Neural cell (in vitro differentiated cells): ENCODE measurements around the gene CAPSL. TPM values are rescaled to one million over a fixed set of nuclear protein-coding genes. Genes with fewer than 3 reads are reported as not detected.
"Not testable (repeated sequence)": the region's sequence is repeated elsewhere in the genome, so short reads cannot be mapped to it uniquely, and the experiment has no call there.

Experiments used
- H2AFZ ChIP-seq: fragments of 200-600, 300-800 bp; sonication (generic), shearing (Covaris generic); 2 replicates; pipeline ENCODE4 v1.6.0; 2014; ENCODE audit warnings: low read depth, mild to moderate bottlenecking, antibody characterized with exemption, low read length, moderate library complexity
- H3F3A ChIP-seq: fragments of 200-600 bp; shearing (Covaris generic); 2 replicates; pipeline ENCODE4 v1.6.1; 2016; ENCODE audit warnings: mild to moderate bottlenecking, moderate library complexity, mixed read lengths, antibody characterized with exemption, low read length; ENCODE audit not compliant: insufficient read depth, poor library complexity, severe bottlenecking
- H3K27ac ChIP-seq: fragments of 200-600, 300-800 bp; sonication (generic), shearing (Covaris generic); 2 replicates; pipeline ENCODE4 v1.5.1; 2014; ENCODE audit warnings: mild to moderate bottlenecking, low read length, moderate library complexity
- H3K27me3 ChIP-seq: fragments of 300-800, 200-600 bp; sonication (generic), shearing (Covaris generic); 2 replicates; pipeline ENCODE4 v1.6.0; 2014; ENCODE audit warnings: mild to moderate bottlenecking, low read depth, low read length, moderate library complexity; ENCODE audit not compliant: insufficient read depth
- H3K36me3 ChIP-seq: fragments of 300-800, 200-600 bp; sonication (generic), shearing (Covaris generic); 2 replicates; pipeline ENCODE4 v1.5.1; 2014; ENCODE audit warnings: mild to moderate bottlenecking, antibody characterized with exemption, low read length, moderate library complexity; ENCODE audit not compliant: insufficient read depth
- H3K4me2 ChIP-seq: fragments of 300-800, 200-600 bp; sonication (generic), shearing (Covaris generic); 2 replicates; pipeline ENCODE4 v1.6.0; 2014; ENCODE audit warnings: mild to moderate bottlenecking, low read length
- H3K4me3 ChIP-seq: fragments of 300-800, 200-600 bp; sonication (generic), shearing (Covaris generic); 2 replicates; pipeline ENCODE4 v1.5.1; 2014; ENCODE audit warnings: mild to moderate bottlenecking, low read length, moderate library complexity
- H3K79me2 ChIP-seq: fragments of 200-600 bp; shearing (Covaris generic); replicated peaks from 2 replicates; pipeline ENCODE4 v1.6.0; 2014; ENCODE audit warnings: mild to moderate bottlenecking, low read length, moderate library complexity; ENCODE audit not compliant: insufficient read depth
- H3K9ac ChIP-seq: fragments of 300-800, 200-600 bp; sonication (generic), shearing (Covaris generic); 2 replicates; pipeline ENCODE4 v1.6.1; 2016; ENCODE audit warnings: mild to moderate bottlenecking, low read length, mixed read lengths
- H3K9me2 ChIP-seq: fragments of 200-600 bp; shearing (Covaris generic); 2 replicates; pipeline ENCODE4 v1.6.1; 2016; ENCODE audit warnings: mild to moderate bottlenecking, low read length, mixed read lengths; ENCODE audit not compliant: insufficient read depth
- H3K9me3 ChIP-seq: fragments of 200-600, 300-800 bp; sonication (generic), shearing (Covaris generic); 2 replicates; pipeline ENCODE4 v1.6.1; 2016; ENCODE audit warnings: mild to moderate bottlenecking, mixed run types, low read length, moderate library complexity, mixed read lengths
- H4K20me1 ChIP-seq: fragments of 200-600 bp; shearing (Covaris generic); 2 replicates; pipeline ENCODE4 v1.6.1; 2016; ENCODE audit warnings: mild to moderate bottlenecking, mixed run types; ENCODE audit not compliant: insufficient read depth
- CTCF ChIP-seq: fragments of 450-650 bp; IDR thresholded peaks from 2 replicates; pipeline ENCODE4 v1.5.1; 2014; ENCODE audit warnings: antibody characterized with exemption, mild to moderate bottlenecking, moderate library complexity; ENCODE audit not compliant: poor library complexity, severe bottlenecking
- EP300 ChIP-seq: fragments of 450-650 bp; conservative IDR thresholded peaks from 2 replicates; pipeline ENCODE4 v1.6.1; 2014; ENCODE audit warnings: antibody characterized with exemption, mild to moderate bottlenecking, moderate library complexity; ENCODE audit not compliant: poor library complexity, severe bottlenecking
- EZH2 ChIP-seq: fragments of 200-600, 300-800 bp; shearing (Covaris generic), sonication (generic); IDR thresholded peaks from 2 replicates; pipeline ENCODE4 v1.6.1; 2014; ENCODE audit warnings: antibody characterized with exemption, low read length, borderline replicate concordance, mild to moderate bottlenecking; ENCODE audit not compliant: insufficient read depth, poor library complexity, severe bottlenecking
- MXI1 ChIP-seq: fragments of 450-650 bp; conservative IDR thresholded peaks from 2 replicates; pipeline ENCODE4 v1.6.1; 2014; ENCODE audit warnings: antibody characterized with exemption, mild to moderate bottlenecking; ENCODE audit not compliant: poor library complexity, severe bottlenecking
- POLR2AphosphoS5 ChIP-seq: IDR thresholded peaks from 2 replicates; pipeline ENCODE4 v1.6.1; 2012
- RAD21 ChIP-seq: fragments of 450-650 bp; conservative IDR thresholded peaks from 2 replicates; pipeline ENCODE4 v1.6.1; 2014; ENCODE audit warnings: antibody characterized with exemption, mild to moderate bottlenecking, moderate library complexity
- REST ChIP-seq: IDR thresholded peaks from 2 replicates; pipeline ENCODE4 v1.6.1; 2012; ENCODE audit warnings: borderline replicate concordance
- SMC3 ChIP-seq: fragments of 450-650 bp; conservative IDR thresholded peaks from 2 replicates; pipeline ENCODE4 v1.6.1; 2014; ENCODE audit warnings: antibody characterized with exemption, mild to moderate bottlenecking, moderate library complexity; ENCODE audit not compliant: poor library complexity
- TAF1 ChIP-seq: IDR thresholded peaks from 2 replicates; pipeline ENCODE4 v1.6.1; 2012; ENCODE audit warnings: low read depth
- polyA plus RNA-seq: library from polyadenylated mRNA; depleted of rRNA; stranded (reverse); fragments of >200 nt; gene quantifications from 2 replicates; pipeline ENCODE4 v1.2.3, GENCODE V29; 2014

The CAPSL gene
- polyA plus RNA-seq, 1 donor from 2014 or later: 2.3 TPM

- no peak overlapping the region for H3K4me3 ChIP-seq
- no peak for TF ChIP-seq REST
- TF ChIP-seq EP300: no peak
- no peak for TF ChIP-seq POLR2AphosphoS5
- no peak for TF ChIP-seq EZH2
- TF ChIP-seq TAF1: no peak
- TF ChIP-seq SMC3: no peak
- TF ChIP-seq MXI1: no peak
- TF ChIP-seq RAD21: no peak
- no peak for TF ChIP-seq CTCF
- no peaks in the 10 kb centered on the region for H3K9me2 ChIP-seq
- H3K36me3 ChIP-seq: no peaks in the 10 kb centered on the region
- no peaks in the 10 kb centered on the region for H3K79me2 ChIP-seq
- no peak overlapping the region for H2AFZ ChIP-seq
- H3K4me2 ChIP-seq: no peak overlapping the region
- no peak overlapping the region for H3K9ac ChIP-seq
- peaks cover 10% of the 10 kb centered on the region for H3K9me3 ChIP-seq
- H3K27ac ChIP-seq: no peak overlapping the region
- no peaks in the 10 kb centered on the region for H4K20me1 ChIP-seq
- no peaks in the 10 kb centered on the region for H3K27me3 ChIP-seq
- H3F3A ChIP-seq: no peaks in the 10 kb centered on the region
These were observed 41.3 kb upstream of the CAPSL start for GRCh38 chr5:35979715-35980114.

GRCh38 chr5:35976859-35977258 lies 38.4 kb upstream of the CAPSL start:
- H3K4me2 ChIP-seq, H3K9me2 ChIP-seq, H2AFZ ChIP-seq, H3K36me3 ChIP-seq, H3K27me3 ChIP-seq, H3K9me3 ChIP-seq, H4K20me1 ChIP-seq, H3F3A ChIP-seq, H3K4me3 ChIP-seq, H3K79me2 ChIP-seq, H3K9ac ChIP-seq, H3K27ac ChIP-seq: not testable (repeated sequence)

- TF ChIP-seq CTCF (no peak), RAD21 (no peak), TAF1 (no peak), POLR2AphosphoS5 (no peak), EZH2 (no peak), SMC3 (no peak)
- Histone ChIP-seq H3K27ac (no peak overlapping the region), H3K9ac (no peak overlapping the region), H4K20me1 (no peaks in the 10 kb centered on the region), H3K4me2 (no peak overlapping the region), H3K27me3 (no peaks in the 10 kb centered on the region), H3K9me2 (no peaks in the 10 kb centered on the region), H3K9me3 (no peaks in the 10 kb centered on the region), H3F3A (no peaks in the 10 kb centered on the region), H3K79me2 (no peaks in the 10 kb centered on the region), H2AFZ (no peak overlapping the region), H3K36me3 (no peaks in the 10 kb centered on the region), H3K4me3 (no peak overlapping the region)
These were observed 36.1 kb upstream of the CAPSL start for GRCh38 chr5:35974570-35974969.
